HFF-Myc (cell line): ENCODE measurements around the gene RAB33B.
A peak's percentile ranks its signal among the peaks of the same experiment; 100 is the strongest.

Experiments used
- DNase-seq: peaks from one replicate; pipeline ENCODE4 v3.0.0-alpha.2; 2011; ENCODE audit warnings: low read depth; ENCODE audit errors: extremely low read depth
- H3K4me3 ChIP-seq: replicated peaks from 2 replicates; pipeline ENCODE4 v1.5.1; 2011; ENCODE audit warnings: low read depth, mild to moderate bottlenecking, control low read depth, low read length
- CTCF ChIP-seq: IDR thresholded peaks from 2 replicates; pipeline ENCODE4 v1.5.1; 2012; ENCODE audit warnings: mild to moderate bottlenecking, low read depth, low read length, control low read depth; ENCODE audit errors: missing control alignments

The RAB33B gene

GRCh38 chr4:139453371-139454110, 380 bp upstream of the RAB33B start:
- no peak for TF ChIP-seq CTCF
- peak overlapping the region; percentile 89 for H3K4me3 ChIP-seq
- peak; percentile 85 for DNase-seq

GRCh38 chr4:139455126-139455538, 1.2 kb downstream of the RAB33B start:
- no peak for TF ChIP-seq CTCF
- H3K4me3 ChIP-seq = peak overlapping the region; percentile 89
- DNase-seq = no peak

- DNase-seq = no peak
- no peak overlapping the region for H3K4me3 ChIP-seq
- no peak for TF ChIP-seq CTCF
Observed at GRCh38 chr4:139457318-139457717, 3.4 kb downstream of the RAB33B start.

GRCh38 chr4:139458543-139458942, 4.6 kb downstream of the RAB33B start:
- TF ChIP-seq CTCF = no peak

GRCh38 chr4:139458999-139459398, 5.1 kb downstream of the RAB33B start:
- no peak overlapping the region for H3K4me3 ChIP-seq
- TF ChIP-seq CTCF = no peak
- no peak for DNase-seq

More at GRCh38 chr4:139458543-139458942, 4.6 kb downstream of the RAB33B start:
- H3K4me3 ChIP-seq = no peak overlapping the region
- no peak for DNase-seq

- no peak for TF ChIP-seq CTCF
- H3K4me3 ChIP-seq = no peak overlapping the region
- DNase-seq = no peak
Observed at GRCh38 chr4:139460565-139460964, 6.6 kb downstream of the RAB33B start.
